ENCODE data around the gene DDR2.

DNA sequence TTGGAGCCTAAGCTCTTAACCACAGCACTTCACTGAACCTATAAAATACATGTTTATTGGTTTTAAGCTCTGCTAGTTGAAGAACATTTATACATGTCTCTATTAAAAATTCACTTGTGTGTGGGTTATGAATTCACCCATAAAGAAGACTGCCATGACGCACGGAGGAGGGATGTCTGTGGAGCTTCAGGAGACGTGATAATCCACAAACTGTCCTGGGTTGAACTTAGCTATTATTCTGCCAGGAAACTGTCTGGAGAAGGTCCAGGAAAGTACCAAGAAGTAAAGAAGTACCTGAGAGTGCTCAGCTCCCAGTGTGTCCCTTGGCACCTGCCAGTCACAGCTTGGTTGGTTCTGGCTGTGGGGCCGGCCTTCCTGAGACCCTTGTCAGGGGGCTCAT lies 56.3 kb downstream of the DDR2 start:
- TF ChIP-seq EZH2 (IDR thresholded peaks at IDR 0.05) (no peak), POLR2AphosphoS5 (IDR thresholded peaks at IDR 0.05; ENCODE audit: borderline replicate concordance, low read depth, low read length) (no peak)
